A549 (cell line): ENCODE data around the gene TRPV2. TPM values are rescaled to one million over a fixed set of nuclear protein-coding genes. Genes with fewer than 3 reads are reported as not detected.

ENCODE experiments used
- BCL3 ChIP-seq: fragments of >200 bp; sonication (Bioruptor Twin); formaldehyde crosslinking; IDR thresholded peaks from 3 replicates; pipeline ENCODE4 v1.6.1; 2016
- BHLHE40 ChIP-seq: IDR thresholded peaks from 2 replicates; pipeline ENCODE4 v1.6.1; 2012; ENCODE audit warnings: low read depth, low read length, inconsistent platforms
- CEBPB ChIP-seq, 2 experiments: fragments of >200 bp in 1 of 2; sonication (Bioruptor Twin) in 1 of 2; formaldehyde crosslinking in 1 of 2; IDR thresholded peaks; 2 replicates each; pipeline ENCODE4 v1.6.1; 2012 to 2016
- CHD2 ChIP-seq: fragments of 150-350 bp; IDR thresholded peaks from 2 replicates; pipeline ENCODE4 v1.6.1; 2014; ENCODE audit warnings: low read length; ENCODE audit not compliant: partially characterized antibody
- EHMT2 ChIP-seq: fragments of 200-600 bp; sonication (generic); IDR thresholded peaks from 2 replicates; pipeline ENCODE4 v1.6.1; 2016; ENCODE audit warnings: antibody characterized with exemption, low read depth, mild to moderate bottlenecking, moderate library complexity
- ELK1 ChIP-seq: fragments of 150-350 bp; IDR thresholded peaks from 2 replicates; pipeline ENCODE4 v1.6.1; 2014; ENCODE audit warnings: low read depth, mild to moderate bottlenecking, low read length
- ESRRA ChIP-seq: fragments of 150-350 bp; IDR thresholded peaks from 2 replicates; pipeline ENCODE4 v1.6.1; 2014; ENCODE audit warnings: mild to moderate bottlenecking, low read length, borderline replicate concordance
- HOXB13 ChIP-seq: fragments of 250-450 bp; sonication (Bioruptor Pico); IDR thresholded peaks from 2 replicates; pipeline ENCODE4 v1.5.0; 2020; ENCODE audit warnings: low read depth, mild to moderate bottlenecking, moderate library complexity
- JUNB ChIP-seq: fragments of >200 bp; sonication (Bioruptor Twin); formaldehyde crosslinking; IDR thresholded peaks from 2 replicates; pipeline ENCODE4 v1.6.1; 2016
- MAFK ChIP-seq: fragments of 450-650 bp; IDR thresholded peaks from 2 replicates; pipeline ENCODE4 v1.6.1; 2014; ENCODE audit not compliant: partially characterized antibody
- MAX ChIP-seq: IDR thresholded peaks from 2 replicates; pipeline ENCODE4 v1.6.1; 2012
- MAZ ChIP-seq: fragments of 150-350 bp; IDR thresholded peaks from 2 replicates; pipeline ENCODE4 v1.6.1; 2014; ENCODE audit warnings: antibody characterized with exemption, low read depth, low read length, borderline replicate concordance
- NR3C1 ChIP-seq: fragments of >200 bp; sonication (Bioruptor Twin); formaldehyde crosslinking; IDR thresholded peaks from 3 replicates; pipeline ENCODE4 v1.6.1; 2017
- PBX3 ChIP-seq: IDR thresholded peaks from 2 replicates; pipeline ENCODE4 v1.6.1; 2012
- POLR2A ChIP-seq: IDR thresholded peaks from 2 replicates; pipeline ENCODE4 v1.6.1; 2012; ENCODE audit warnings: mild to moderate bottlenecking, low read length
- POLR2AphosphoS2 ChIP-seq: conservative IDR thresholded peaks from 2 replicates; pipeline ENCODE4 v1.6.1; 2012; ENCODE audit warnings: low read length, improper control_type of control experiment, inconsistent platforms
- RARB ChIP-seq: fragments of 250-450 bp; sonication (Bioruptor Pico); IDR thresholded peaks from 2 replicates; pipeline ENCODE4 v1.8.0; 2021; ENCODE audit warnings: mild to moderate bottlenecking, moderate library complexity
- RFX5 ChIP-seq: fragments of 450-650 bp; IDR thresholded peaks from 2 replicates; pipeline ENCODE4 v1.7.1; 2014; ENCODE audit warnings: antibody characterized with exemption, mild to moderate bottlenecking, moderate library complexity
- SREBF2 ChIP-seq: fragments of 450-650 bp; IDR thresholded peaks from 2 replicates; pipeline ENCODE4 v1.6.1; 2014; ENCODE audit warnings: mild to moderate bottlenecking, moderate library complexity
- USF2 ChIP-seq: fragments of 450-650 bp; IDR thresholded peaks from 2 replicates; pipeline ENCODE4 v1.6.1; 2014; ENCODE audit warnings: antibody characterized with exemption
- ZC3H11A ChIP-seq: fragments of 450-650 bp; IDR thresholded peaks from 2 replicates; pipeline ENCODE4 v1.6.1; 2014; ENCODE audit warnings: antibody characterized with exemption, mild to moderate bottlenecking
- ZFP36 ChIP-seq: fragments of 450-650 bp; IDR thresholded peaks from 2 replicates; pipeline ENCODE4 v1.6.1; 2014; ENCODE audit warnings: borderline replicate concordance; ENCODE audit not compliant: partially characterized antibody
- ZNF302 ChIP-seq: fragments of 250-450 bp; sonication (Bioruptor Pico); IDR thresholded peaks from 2 replicates; pipeline ENCODE4 v1.9.0; 2021; ENCODE audit warnings: inconsistent platforms, mild to moderate bottlenecking, moderate library complexity
- polyA plus RNA-seq, 4 experiments: library from polyadenylated mRNA; depleted of rRNA in 3 of 4; stranded (reverse); fragments of >200 nt; fragmentation: RNase III in 1 of 4; extraction: RNeasy Plus Mini Kit Qiagen cat#74134 plus additional on column Dnase treatment in 1 of 4; gene quantifications; 2 replicates in 3 of 4; 3 replicates in 1 of 4; pipeline ENCODE4 v1.2.3, GENCODE V29; 2011 to 2017
- TF ChIP-seq, protein P1 (sequence below): fragments of 200-600 bp; sonication (generic); IDR thresholded peaks from 2 replicates; pipeline ENCODE4 v1.6.1; 2016; ENCODE audit warnings: antibody characterized with exemption, mild to moderate bottlenecking, moderate library complexity
- TF ChIP-seq, protein P2 (sequence below): fragments of 250-450 bp; sonication (Bioruptor Pico); IDR thresholded peaks from 2 replicates; pipeline ENCODE4 v1.5.0; 2020; ENCODE audit warnings: low read depth, mild to moderate bottlenecking, moderate library complexity

The TRPV2 gene
- polyA plus RNA-seq, 2 of the 4 experiments (the other 2 are of a cell fraction) = 0.31 to 0.61 TPM

DNA sequence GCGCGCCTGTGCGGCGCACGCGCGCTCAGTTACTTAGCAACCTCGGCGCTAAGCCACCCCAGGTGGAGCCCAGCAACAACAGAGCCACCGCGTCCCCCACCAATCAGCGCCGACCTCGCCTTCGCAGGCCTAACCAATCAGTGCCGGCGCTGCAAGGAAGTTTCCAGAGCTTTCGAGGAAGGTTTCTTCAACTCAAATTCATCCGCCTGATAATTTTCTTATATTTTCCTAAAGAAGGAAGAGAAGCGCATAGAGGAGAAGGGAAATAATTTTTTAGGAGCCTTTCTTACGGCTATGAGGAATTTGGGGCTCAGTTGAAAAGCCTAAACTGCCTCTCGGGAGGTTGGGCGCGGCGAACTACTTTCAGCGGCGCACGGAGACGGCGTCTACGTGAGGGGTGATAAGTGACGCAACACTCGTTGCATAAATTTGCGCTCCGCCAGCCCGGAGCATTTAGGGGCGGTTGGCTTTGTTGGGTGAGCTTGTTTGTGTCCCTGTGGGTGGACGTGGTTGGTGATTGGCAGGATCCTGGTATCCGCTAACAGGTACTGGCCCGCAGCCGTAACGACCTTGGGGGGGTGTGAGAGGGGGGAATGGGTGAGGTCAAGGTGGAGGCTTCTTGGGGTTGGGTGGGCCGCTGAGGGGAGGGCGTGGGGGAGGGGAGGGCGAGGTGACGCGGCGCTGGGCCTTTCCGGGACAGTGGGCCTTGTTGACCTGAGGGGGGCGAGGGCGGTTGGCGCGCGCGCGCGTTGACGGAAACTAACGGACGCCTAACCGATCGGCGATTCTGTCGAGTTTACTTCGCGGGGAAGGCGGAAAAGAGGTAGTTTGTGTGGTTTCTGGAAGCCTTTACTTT lies 34.5 kb upstream of the TRPV2 start, which contains the start of gene UBB (continued):
- TF ChIP-seq, protein P1, sequence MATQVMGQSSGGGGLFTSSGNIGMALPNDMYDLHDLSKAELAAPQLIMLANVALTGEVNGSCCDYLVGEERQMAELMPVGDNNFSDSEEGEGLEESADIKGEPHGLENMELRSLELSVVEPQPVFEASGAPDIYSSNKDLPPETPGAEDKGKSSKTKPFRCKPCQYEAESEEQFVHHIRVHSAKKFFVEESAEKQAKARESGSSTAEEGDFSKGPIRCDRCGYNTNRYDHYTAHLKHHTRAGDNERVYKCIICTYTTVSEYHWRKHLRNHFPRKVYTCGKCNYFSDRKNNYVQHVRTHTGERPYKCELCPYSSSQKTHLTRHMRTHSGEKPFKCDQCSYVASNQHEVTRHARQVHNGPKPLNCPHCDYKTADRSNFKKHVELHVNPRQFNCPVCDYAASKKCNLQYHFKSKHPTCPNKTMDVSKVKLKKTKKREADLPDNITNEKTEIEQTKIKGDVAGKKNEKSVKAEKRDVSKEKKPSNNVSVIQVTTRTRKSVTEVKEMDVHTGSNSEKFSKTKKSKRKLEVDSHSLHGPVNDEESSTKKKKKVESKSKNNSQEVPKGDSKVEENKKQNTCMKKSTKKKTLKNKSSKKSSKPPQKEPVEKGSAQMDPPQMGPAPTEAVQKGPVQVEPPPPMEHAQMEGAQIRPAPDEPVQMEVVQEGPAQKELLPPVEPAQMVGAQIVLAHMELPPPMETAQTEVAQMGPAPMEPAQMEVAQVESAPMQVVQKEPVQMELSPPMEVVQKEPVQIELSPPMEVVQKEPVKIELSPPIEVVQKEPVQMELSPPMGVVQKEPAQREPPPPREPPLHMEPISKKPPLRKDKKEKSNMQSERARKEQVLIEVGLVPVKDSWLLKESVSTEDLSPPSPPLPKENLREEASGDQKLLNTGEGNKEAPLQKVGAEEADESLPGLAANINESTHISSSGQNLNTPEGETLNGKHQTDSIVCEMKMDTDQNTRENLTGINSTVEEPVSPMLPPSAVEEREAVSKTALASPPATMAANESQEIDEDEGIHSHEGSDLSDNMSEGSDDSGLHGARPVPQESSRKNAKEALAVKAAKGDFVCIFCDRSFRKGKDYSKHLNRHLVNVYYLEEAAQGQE = peak; percentile 46; the same call in 1 of the 2 replicates
- no peak for TF ChIP-seq USF2
- TF ChIP-seq CHD2 = peak; percentile 87
- TF ChIP-seq BHLHE40 = no peak
- TF ChIP-seq MAFK = no peak
- peak; percentile 49; the same call in 1 of the 2 replicates for TF ChIP-seq HOXB13
- TF ChIP-seq ESRRA = peak; percentile 19; the same call in 1 of the 2 replicates
- TF ChIP-seq POLR2AphosphoS2 = no peak
- TF ChIP-seq EHMT2 = no peak
- TF ChIP-seq MAX = peak; percentile 90
- TF ChIP-seq MAZ = peak; percentile 80; the same call in 1 of the 2 replicates
- TF ChIP-seq BCL3 = peak; percentile 98
- TF ChIP-seq ZFP36 = peak; percentile 16
- peak; percentile 98 for TF ChIP-seq PBX3
- no peak for TF ChIP-seq ELK1
- TF ChIP-seq CEBPB (IDR thresholded peaks at IDR 0.05) = peak; percentile 98 to 99
- no peak for TF ChIP-seq SREBF2
- TF ChIP-seq, protein P2, sequence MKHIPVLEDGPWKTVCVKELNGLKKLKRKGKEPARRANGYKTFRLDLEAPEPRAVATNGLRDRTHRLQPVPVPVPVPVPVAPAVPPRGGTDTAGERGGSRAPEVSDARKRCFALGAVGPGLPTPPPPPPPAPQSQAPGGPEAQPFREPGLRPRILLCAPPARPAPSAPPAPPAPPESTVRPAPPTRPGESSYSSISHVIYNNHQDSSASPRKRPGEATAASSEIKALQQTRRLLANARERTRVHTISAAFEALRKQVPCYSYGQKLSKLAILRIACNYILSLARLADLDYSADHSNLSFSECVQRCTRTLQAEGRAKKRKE (CRISPR knock-in tag) = peak; percentile 66; the same call in 1 of the 2 replicates
- peak; percentile 97 for TF ChIP-seq RFX5
- no peak for TF ChIP-seq ZNF302 (CRISPR knock-in tag)
- no peak for TF ChIP-seq JUNB
- no peak for TF ChIP-seq ZC3H11A
- TF ChIP-seq NR3C1 = no peak
- peak; percentile 100 for TF ChIP-seq POLR2A
- peak; percentile 60 for TF ChIP-seq RARB (CRISPR knock-in tag)
